Suprapubic skin (tissue), 4 donors: Measurements from ENCODE around the gene IFNA21.

Source experiments
- EP300 ChIP-seq: sonication (generic); formaldehyde crosslinking; IDR thresholded peaks from one replicate; pipeline ENCODE4 v1.6.1; 2017; ENCODE audit warnings: antibody characterized with exemption
- POLR2A ChIP-seq, 2 donors: fragments of 450-650 bp; IDR thresholded peaks; one replicate each; pipeline ENCODE4 v1.6.1; 2017; ENCODE audit warnings: antibody characterized with exemption in 2 of 2, mild to moderate bottlenecking in 2 of 2, moderate library complexity in 2 of 2
- POLR2AphosphoS5 ChIP-seq, 3 donors: sonication (generic); formaldehyde crosslinking; IDR thresholded peaks; one replicate each; pipeline ENCODE4 v1.6.1; 2017; ENCODE audit warnings: antibody characterized with exemption in 3 of 3
- TF ChIP-seq, protein P1 (sequence below), 2 donors: fragments of 200-600 bp in 1 of 2; fragments of 450-650 bp in 1 of 2; sonication (generic) in 1 of 2; IDR thresholded peaks; one replicate each; pipeline ENCODE4 v1.5.1; 2016 to 2019; ENCODE audit warnings: antibody characterized with exemption in 2 of 2, mild to moderate bottlenecking in 1 of 2, moderate library complexity in 1 of 2

DNA sequence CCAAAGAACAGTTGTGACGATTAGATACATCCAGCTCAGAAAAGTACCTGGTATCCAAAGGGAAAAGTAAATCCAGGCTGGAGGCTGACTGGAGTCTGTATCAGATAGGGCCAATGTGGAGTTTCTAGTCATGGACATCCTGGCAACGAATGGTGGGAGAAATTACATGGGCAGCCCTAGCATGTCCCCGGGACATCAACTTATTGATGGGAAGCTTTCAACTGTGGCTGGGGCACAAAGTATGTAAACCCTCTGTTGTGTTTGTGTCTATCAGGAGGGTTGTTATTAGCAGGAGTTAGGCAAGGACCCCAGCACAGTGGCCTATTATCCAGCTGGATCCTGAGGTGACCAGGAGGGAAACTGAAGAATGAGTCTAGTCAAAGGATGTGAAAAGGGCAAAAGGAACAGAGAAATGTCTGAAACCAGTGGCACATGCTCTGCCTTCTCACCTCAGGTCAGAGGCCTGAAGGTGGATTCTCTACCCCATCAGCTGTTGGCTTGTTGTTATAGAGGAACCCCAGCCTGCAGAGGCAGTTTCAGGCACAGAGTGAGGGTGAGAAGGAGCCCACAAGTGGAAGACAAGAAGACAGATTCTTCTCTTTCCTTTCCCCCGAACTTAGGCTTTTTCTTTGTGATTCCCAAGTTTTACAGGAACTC is 44.7 kb downstream of the IFNA21 start:
- TF ChIP-seq, protein P1, sequence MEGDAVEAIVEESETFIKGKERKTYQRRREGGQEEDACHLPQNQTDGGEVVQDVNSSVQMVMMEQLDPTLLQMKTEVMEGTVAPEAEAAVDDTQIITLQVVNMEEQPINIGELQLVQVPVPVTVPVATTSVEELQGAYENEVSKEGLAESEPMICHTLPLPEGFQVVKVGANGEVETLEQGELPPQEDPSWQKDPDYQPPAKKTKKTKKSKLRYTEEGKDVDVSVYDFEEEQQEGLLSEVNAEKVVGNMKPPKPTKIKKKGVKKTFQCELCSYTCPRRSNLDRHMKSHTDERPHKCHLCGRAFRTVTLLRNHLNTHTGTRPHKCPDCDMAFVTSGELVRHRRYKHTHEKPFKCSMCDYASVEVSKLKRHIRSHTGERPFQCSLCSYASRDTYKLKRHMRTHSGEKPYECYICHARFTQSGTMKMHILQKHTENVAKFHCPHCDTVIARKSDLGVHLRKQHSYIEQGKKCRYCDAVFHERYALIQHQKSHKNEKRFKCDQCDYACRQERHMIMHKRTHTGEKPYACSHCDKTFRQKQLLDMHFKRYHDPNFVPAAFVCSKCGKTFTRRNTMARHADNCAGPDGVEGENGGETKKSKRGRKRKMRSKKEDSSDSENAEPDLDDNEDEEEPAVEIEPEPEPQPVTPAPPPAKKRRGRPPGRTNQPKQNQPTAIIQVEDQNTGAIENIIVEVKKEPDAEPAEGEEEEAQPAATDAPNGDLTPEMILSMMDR (IDR thresholded peaks at IDR 0.05): no peak
- no peak for TF ChIP-seq POLR2A (IDR thresholded peaks at IDR 0.05)
- TF ChIP-seq POLR2AphosphoS5 (IDR thresholded peaks at IDR 0.05): no peak
- TF ChIP-seq EP300: no peak
